NCI-H1436 treated with DMSO at 0.1 percent for 48 hours (cell line): ENCODE measurements around the gene LAPTM4A.
A peak's percentile ranks its signal among the peaks of the same experiment; 100 is the strongest.
"Not testable (repeated sequence)": the region's sequence is repeated elsewhere in the genome, so short reads cannot be mapped to it uniquely, and the experiment has no call there.

Source experiments
- DNase-seq: peaks from one replicate; lab custom pipeline; 2025; lab: John Stamatoyannopoulos, UW

Gene LAPTM4A

DNA sequence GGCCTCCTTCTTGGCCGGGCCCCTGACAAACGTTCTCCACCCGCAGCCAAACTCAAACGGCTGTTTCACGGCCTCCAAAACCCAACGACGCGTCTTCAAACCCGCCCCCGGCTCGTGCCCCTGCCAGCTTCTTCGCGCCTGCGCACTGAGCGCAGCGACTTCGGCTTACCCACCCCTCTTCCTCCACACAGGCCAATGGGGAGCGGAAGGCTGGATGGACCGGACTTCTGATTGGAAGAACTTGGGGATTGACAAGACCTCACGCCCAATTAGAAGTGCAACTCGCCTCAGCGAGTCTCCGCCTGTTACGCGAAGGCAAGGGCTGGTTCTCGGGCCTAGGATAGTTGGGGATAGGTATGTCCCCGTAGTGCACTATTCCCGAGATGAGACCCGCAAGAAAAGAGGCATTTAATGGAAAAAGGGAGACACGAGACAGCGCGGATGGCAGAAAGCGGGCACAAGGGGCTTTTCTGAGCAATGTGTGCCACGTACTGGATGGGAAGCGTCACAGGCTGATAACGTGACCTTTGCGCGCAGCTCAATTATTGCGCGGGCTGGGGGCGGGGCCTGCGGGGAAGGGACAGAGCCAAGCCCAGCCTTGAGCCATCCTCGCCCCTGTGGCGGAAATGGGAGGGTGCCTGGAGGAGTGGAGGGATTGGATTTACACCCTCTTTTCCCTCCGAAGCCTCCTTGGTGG, at the start of gene LAPTM4A:
TSS of gene LAPTM4A (minus strand) at position 97 of the 697 bp plus-strand sequence. CDS start 108 bp downstream, outside the sequence.
- DNase-seq: peak; percentile 96

DNA sequence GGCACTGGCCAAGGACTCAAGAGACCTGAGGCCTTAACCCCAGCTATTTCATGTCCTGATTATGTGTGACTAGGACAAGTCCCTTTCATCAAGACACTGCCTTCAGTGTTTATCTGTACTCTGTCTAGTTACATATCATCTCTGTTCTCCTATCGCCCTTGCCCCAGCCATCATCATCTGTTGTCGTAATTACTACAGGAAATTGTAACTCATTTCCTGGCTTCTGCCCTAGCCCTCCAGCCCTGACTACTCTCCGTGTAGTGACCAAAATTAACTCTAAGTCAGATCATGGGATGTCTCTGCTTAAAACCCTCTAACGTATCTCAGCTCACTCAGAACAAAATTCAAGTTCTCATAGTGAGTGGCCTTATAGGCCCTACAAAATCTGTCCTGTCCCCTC, 49.3 kb upstream of the LAPTM4A start:
- DNase-seq: no peak

DNA sequence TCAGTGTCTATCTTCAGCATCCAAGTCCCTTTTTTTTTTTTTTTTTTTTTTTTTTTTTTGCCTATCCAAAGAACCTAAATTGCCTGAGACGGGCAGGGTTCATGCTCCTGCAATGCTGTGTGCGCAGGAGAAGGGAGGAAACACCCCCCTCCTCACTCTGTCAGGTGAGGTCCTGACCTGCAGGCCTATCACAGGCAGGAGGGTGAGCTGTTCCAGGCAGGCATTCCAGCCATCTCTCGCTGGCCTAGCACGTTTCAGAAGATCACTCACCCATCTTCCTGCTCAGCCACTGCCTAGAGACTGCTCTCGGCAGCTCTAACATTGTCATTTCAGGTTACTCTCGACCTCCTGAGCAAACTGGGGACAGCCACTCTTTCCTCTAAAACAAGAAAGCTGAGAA, 48.4 kb upstream of the LAPTM4A start:
- DNase-seq: no peak

DNA sequence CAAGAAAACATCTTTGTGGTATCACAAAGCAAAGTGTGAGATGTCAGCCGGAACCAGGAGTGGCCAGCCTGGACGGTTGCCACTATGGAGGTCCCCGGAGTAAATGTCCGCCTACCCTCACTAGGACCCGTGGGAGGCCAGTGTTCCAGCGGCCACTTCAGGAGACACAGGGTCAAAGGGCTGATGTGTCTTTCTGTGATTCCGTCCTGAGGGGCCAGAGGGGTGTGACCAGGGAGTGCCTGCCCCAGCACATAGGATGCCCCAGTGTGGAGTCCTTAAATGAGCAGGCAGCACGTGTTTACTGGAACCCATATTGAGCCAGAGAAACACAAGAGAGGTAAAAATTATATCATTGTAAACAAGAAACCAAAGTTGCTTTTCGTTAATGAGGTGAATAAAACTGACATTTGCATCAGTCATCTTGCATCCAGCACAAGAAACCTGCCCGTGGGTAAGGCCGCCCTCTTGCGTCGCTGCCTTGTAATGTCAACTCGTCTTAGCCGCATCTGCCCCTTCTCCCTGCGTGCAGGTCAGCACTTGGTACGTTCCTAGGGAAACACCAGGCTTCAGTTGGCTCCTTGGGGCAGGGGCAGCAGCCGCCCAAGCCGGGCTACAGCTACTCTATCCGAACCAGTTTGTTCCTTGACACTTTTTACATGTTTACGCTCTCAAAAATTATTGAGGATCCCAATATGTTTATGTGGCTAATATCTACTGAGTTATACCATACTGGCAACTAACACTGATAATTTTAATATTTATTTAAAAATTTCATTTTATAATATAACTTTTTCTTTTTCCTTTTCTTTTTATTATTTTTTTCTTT, 46.7 kb upstream of the LAPTM4A start:
- DNase-seq: no peak

DNA sequence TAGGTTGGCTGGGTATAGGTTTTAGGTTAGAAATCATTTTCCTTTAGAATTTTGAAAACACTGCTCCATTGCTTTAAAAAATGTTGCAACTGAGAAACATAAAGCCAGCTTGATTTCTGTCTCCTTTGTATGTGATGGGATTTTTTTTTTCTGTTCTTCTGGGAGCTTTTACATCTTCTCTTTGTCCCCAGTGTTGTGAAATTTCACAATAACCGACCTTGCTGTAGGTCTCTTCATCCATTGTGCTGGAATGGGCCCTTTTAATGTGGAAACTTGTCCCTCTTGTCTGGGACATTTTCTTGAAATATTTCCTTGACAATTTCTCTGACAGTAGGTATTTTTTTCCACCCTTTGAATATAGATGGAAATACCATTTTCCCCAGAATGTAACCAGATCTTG, 44.0 kb upstream of the LAPTM4A start:
- DNase-seq: no peak

DNA sequence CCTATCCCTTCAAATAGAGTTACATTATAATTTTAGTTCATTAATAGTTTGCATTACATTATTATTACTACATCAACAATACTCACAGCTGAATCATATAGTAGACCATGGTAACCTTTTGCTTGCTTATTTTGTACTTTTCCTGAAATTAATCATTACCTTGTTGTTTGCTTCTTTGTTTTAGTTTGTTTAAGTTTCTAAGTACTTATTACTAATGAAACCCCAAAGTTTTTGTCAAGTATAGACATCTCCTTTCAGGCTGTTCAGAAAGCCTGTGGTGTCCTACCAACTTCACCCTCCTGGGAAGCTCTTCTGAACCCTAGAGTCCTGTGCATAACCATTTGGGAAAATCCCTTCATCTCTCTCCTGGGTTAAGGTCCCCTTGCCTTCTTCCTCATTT, 43.5 kb upstream of the LAPTM4A start:
- DNase-seq: no peak

DNA sequence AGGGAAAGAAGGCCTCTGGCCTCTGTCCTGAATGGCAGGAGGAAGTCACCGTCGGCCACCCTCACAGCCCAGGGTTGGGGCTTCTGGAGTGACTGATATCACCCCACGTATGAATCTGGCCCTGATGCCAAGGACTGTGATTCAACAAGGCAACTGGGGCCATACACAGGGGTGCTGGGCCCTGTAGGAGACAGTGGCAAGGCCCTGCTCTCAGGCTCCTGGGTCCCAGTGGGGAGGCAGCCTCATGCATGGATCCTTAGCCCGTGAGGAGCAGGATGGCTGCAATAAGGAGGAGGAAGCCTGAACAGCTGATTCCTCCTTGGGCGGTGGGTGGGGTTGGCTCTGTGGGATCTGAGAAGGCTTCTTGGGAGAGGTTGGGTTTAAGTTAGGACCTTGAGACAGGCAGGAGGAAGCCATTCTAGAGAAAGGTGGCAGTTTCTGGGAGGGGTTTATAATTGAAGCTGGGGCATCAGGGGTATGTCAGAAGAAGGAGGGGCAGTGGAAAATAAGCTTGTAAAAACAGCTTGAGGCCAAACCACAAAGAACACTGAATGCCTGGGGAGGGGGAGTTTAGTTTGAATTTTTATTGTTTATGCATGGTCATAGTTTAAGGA, 42.8 kb upstream of the LAPTM4A start:
- DNase-seq: no peak

DNA sequence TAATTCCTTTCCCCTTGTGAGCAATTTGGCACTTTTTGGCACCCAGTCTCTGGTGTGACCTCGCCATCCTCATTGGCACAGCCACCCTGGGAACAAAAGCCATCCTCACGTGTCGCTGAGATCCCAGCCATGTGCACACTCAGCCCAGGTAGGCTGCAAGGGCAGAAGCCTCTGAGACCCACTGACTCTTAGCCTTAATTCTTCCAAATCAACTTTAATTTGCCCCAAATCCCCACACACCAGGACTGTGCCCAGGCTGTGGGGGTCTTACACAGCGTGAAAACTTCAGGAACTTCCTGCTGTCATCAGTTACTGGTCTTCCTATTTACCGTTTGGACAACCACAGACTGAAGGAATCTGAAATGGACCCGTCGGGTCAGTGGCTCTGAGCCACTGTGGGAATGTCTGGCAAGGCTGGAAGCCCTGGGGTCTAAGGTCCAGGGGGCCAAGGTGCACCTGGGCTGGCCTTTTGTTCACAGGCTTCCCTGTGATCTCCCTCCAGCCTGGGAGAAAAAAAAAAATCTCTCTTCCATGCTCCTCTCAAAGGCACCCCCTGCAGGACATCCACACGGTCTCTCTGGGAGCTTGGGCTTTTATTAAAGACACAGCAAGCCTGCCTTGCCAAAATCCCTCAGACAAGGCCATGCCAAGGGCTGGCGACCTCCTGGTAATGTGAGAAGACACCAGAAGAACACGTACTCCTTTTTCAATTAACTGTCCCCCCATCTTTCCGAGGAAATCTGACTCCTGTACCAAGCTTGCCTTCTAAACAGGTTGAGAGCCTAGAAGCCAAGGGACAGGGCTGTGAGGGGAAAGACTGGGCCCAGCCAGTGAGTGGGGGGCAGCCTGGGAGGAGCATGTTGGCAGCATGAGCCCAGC, 42.1 kb upstream of the LAPTM4A start:
- no peak for DNase-seq

DNA sequence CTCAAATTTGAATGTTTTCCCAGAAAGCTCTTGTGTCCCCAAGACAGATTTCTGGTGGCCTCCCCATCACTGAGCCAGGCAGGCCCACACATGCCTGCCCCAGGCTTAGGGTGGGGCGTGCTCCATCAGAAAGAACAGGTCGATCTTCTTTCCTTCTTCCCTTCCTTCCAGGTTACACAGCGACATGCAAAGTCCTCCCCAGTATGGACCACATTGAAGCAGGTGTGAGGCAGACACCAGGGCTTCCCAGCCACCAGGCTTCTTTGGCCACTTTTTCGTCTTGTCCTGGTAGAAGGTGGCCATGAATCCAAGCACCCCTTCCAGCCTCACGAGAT, 41.4 kb upstream of the LAPTM4A start:
- no peak for DNase-seq

DNA sequence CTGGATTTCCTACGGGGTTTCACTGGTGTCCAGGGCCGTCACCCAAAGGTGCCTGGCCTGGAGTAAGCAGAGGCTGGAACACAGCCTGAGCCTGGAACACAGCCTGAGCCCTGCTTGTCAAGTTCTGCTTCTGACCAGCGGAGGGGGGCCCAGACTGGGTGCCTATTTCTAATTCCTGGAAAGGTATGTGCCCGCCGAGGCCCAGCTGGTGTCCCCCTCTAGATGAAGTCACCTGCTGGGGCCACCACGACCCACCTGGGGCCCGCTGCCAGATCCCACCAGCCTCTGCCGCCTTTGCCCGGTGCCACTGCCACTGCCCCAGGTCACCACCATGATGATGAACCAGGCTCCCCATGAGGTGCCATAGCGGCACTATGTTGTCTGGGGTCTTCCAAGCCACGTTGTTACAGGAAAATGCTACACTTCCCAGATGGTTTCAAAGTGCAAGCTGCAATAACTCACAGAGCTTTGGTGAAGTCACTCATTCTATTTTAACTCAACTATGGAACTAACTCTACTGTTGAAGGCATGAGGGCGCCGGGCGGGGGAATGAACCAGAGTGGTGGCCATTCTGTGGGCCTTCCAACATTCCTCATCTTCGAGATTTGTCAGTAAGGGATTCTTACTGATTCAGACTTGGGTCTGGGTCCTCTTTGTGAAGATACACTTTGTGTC, 40.9 kb upstream of the LAPTM4A start:
- no peak for DNase-seq

DNA sequence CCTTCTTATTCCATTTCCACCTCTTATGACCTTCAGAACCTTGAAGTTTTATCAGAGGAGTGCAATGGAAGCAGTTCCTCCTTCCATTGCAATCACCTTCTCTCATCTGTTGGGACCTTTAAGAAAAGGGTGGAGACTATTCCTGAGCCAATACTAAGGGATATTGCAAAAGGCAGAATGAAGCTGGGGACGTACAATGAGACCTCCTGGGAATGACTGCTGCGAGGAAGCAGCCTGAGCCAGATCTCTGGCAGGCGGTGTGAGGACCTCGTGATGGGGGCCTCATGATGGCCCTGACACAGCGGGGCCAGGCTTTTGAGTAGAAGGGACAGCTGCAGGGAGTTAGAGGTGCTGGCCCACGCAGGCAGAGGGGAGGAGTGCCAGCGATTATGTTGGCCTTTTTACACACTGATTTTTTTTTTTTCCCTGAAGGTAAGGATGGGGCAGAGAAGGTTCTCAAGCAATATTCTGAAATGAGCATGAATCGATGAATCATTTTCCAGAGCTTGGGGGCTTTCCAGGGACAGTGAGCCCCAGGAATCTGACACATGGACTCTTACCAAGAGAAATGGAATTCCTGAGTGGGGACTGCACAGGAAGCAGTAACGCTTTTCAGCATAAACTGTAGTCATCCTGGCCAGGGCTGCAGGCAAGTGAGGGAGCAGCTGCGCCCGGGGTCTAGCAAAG, 40.0 kb upstream of the LAPTM4A start:
- DNase-seq: no peak

DNA sequence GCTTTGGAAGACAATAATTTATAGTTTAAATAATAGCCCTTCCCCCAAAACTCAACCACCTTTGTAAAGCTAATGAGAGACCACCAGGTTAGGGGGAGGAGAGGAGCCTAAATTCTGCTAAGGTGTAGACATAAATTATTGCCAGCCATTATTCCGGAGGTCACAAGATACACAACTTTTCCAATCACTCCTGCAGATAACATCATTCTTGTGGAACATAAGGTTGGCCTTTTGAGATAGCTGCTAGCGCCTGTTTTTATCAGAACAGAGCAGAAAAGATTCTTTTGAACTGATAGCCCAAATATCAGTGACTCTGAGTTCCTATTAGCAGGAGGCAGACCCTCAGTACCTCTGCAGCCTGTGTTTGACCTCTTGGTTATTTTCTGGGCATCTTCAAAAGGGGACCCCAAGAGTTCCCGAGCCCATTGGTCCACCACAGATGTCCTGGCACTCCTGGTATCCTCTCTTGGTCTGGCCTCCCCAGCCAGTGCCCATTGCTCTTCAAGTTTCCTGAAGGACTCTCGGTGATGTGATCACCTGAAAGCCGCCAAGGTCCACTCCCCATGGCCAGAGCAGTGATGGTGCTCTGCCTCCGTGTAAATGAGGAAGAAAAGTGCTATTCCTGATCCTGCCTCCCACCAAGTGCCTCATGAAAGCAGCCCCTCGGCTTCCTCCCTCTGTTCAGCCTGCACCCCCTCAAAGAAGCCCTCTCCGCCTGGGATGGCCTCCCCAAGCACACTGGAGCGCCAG, 38.5 kb upstream of the LAPTM4A start:
- no peak for DNase-seq

DNA sequence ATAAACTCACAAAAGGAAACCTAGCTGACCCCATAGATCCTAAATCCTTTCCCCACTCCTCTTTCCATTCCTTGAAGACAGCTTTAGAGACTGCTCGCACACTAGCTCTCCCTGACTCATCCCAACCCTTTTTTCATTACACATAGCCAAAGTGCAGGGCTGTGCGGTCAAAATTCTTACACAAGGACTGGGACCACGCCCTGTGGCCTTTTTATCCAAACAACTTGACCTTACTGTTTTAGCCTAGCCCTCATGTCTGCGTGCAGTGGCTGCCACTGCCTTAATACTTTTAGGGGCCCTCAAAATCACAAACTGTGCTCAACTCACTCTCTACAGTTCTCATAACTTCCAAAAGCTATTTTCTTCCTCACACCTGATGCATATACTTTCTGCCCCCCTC, 34.5 kb upstream of the LAPTM4A start:
- DNase-seq: not testable (repeated sequence)

DNA sequence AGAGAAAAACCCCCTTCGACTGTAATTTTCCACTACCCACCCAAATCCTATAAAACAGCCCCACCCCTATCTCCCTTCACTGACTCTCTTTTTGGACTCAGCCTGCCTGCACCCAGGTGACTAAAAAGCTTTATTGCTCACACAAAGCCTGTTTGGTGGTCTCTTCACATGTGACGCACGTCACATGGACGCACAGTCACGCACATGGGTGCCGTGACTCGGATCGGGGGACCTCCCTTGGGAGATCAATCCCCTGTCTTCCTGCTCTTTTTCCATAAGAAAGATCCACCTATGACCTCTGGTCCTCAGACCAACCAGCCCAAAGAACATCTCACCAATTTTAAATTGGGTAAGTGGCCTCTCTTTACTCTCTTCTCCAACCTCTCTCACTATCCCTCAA, 31.4 kb upstream of the LAPTM4A start:
- not testable (repeated sequence) for DNase-seq

DNA sequence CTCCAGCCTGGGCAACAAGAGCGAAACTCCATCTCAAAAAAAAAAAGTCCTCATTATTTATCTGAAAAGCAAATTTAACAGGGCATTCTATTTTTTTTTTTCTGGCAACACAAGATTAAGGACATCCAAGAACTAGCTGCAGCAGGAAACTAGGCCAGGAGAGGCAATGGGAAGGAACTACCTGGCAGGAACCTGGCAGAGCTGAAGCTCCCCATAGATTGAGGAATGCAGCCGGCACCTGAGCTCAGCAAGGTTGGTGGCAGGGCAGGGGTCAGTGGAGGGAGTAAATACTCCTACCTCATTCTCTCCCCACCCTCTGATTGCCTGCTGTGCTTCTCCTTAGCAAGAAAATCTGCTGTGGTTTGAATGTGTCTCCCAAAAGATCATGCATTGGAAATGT, 30.4 kb upstream of the LAPTM4A start:
- DNase-seq: no peak

DNA sequence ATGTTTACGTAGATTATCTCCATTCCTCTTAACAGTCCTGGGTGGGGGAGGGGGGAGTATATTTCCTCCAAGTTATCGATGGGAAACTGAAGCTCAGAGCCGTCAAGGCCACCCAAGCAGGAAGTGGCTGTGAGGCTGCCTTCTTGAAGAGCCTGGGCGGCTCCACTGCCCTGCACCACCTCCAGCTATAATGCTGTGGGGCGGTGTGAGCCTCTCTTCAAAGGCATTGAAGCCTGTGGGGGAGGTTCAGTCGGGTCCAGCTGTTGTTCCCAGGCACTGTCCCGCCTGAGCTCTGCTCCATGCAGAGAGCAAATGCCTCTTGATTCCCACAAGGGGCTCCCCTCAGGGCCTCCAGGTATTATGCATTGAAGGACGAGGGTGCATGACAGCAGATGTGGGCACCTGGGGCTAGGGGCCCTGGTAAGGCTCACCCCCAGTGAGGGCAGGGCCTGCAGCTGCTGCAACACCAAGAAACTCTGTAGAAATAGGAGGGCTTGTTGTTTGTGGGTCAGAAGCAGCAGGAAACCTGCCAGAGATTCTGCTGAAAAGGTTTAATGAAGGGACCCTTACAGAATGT, 29.5 kb upstream of the LAPTM4A start:
- DNase-seq: no peak

DNA sequence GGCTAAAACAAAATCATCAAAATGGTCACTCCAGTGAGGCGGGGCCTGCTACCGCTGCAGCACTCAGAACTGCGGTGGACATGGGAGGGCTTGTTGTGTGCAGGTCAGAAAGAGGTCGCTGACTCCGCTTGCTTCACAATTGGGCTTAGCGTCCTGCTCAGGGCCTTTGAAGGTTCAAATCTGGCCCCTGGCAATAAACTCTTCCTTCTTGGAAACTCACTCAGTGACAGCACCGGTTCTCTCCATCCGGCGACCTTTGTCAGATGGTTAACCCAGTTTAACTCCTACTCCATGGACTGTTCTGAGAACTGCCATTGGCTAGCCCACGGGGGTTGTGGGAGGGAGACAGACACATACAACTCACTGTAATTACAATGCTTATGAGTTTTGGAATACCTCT, 29.0 kb upstream of the LAPTM4A start:
- no peak for DNase-seq

DNA sequence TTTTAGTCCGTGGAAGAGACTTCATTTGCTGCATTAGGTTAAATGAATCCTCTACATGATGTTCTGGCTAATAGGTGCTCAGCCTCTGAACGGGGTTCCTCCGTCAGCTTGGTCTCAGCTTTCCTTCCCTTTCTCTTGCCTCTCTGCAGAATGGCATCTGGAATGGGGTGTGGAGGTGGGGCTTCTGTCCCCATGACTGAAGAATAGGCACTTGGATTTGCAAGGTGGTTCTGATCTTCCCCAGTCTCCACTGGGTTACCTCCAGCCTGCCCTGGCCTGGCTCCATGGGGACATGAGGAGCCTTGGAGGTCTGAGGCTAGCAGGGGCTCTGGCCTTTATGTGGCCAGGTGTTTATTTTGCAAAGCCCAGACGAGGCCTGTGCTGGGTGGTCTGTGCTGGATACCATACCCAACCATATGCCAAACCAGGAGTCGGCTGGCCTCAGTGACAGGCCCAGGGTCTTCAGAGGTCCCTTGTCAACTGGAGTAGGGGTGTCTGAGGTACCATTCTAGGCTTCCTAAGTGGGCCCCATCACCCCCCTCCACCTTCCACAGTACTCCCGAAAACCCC, 28.2 kb upstream of the LAPTM4A start:
- no peak for DNase-seq

DNA sequence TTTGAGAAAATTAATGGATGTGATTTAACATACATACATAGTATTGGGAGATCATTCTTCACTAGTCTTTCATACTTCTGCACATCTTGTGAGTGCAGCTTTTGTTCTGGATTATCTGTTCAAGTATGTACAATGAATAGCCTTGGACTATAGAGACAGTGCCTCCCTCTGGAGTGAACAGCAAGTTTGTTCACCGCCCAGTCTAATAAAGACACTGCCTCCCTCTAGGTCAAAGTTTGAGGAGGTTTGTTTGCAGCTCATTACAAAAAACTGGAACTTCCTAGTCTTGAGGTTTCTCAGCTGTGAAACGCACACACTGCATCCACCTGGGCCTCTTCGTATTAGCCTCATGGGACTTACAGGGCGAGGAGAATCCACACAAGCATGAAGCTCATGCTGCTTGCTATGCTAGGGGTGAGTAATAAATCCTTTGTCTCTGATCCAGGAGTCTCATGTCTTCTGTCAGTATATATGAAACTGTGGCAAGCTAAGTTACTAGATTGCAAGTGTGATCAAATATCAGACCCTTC, 26.0 kb upstream of the LAPTM4A start:
- no peak for DNase-seq
